Gastrocnemius medialis (tissue), 4 donors: ENCODE data around the gene LMX1A.

Experiments
- CTCF ChIP-seq, 5 experiments: fragments of 450-650 bp in 3 of 5; fragments of 200-600 bp in 2 of 5; sonication (generic) in 2 of 5; IDR thresholded peaks in 4 of 5; conservative IDR thresholded peaks in 1 of 5; 1 replicate in 4 of 5; 2 replicates in 1 of 5; pipeline ENCODE4 v1.5.1; 2016 to 2019; ENCODE audit warnings: antibody characterized with exemption in 5 of 5, mild to moderate bottlenecking in 3 of 5, moderate library complexity in 3 of 5
- POLR2A ChIP-seq, 2 donors: fragments of 450-650 bp; IDR thresholded peaks; one replicate each; pipeline ENCODE4 v1.6.1; 2017; ENCODE audit warnings: antibody characterized with exemption in 2 of 2, mild to moderate bottlenecking in 2 of 2, moderate library complexity in 2 of 2

DNA sequence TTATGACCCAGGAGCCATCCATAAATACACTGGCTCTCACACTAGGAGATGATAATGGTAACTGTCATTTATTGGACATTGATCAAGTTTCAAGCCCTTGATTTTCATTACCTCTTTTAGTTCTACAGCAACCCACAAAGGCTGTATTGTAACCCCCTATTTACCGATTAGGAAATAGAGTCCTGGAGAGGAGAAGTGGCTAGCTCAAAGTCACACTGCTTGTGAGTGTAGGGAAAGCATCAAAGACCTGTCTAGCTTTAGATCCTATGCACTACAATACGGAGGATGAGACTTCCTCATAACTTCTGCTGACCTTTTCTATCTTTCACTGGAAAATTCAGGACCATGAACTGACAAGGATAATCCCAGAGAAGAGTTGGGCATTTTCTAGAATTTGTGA lies 115.2 kb downstream of the LMX1A start:
- TF ChIP-seq CTCF (IDR thresholded peaks at IDR 0.05 in 4 of 5, conservative IDR thresholded peaks at IDR 0.05 in 1 of 5) (no peak), POLR2A (IDR thresholded peaks at IDR 0.05) (no peak)
